Right cardiac atrium (tissue), 5 donors: Measurements from ENCODE around the gene CALCOCO2. TPM values are rescaled to one million over a fixed set of nuclear protein-coding genes. Genes with fewer than 3 reads are reported as not detected.
A peak's percentile ranks its signal among the peaks of the same experiment; 100 is the strongest.
"Not testable (repeated sequence)": the region's sequence is repeated elsewhere in the genome, so short reads cannot be mapped to it uniquely, and the experiment has no call there.

Experiments
- ATAC-seq, 2 donors: fragments of 200-7000 bp; cut with Tn5 transposase; one replicate each; pipeline versions ENCODE4 v1.8.0 to v1.9.1; 2020; ENCODE audit warnings: moderate library complexity in 2 of 2, mild to moderate bottlenecking in 1 of 2
- DNase-seq, 3 donors: peaks; one replicate each; pipeline ENCODE4 v3.0.0-alpha.2; 2020
- H3K27ac ChIP-seq: one replicate; pipeline ENCODE4 v1.5.1; 2013; ENCODE audit warnings: mild to moderate bottlenecking, low read length, control low read depth, moderate library complexity
- H3K27me3 ChIP-seq: one replicate; pipeline ENCODE4 v1.6.1; 2013; ENCODE audit not compliant: control insufficient read depth, insufficient read depth
- H3K4me1 ChIP-seq: one replicate; pipeline ENCODE4 v1.6.1; 2013; ENCODE audit warnings: low read length; ENCODE audit not compliant: control insufficient read depth, insufficient read depth
- H3K4me3 ChIP-seq: one replicate; pipeline ENCODE4 v1.5.1; 2013; ENCODE audit warnings: low read length, control low read depth
- H3K9me3 ChIP-seq: one replicate; pipeline ENCODE4 v1.6.1; 2013; ENCODE audit warnings: low read length; ENCODE audit not compliant: control insufficient read depth
- WGBS: extraction: QIAGEN DNeasy Blood & Tissue Kit; methylation state at CpG from one replicate; pipeline ENCODE4 v1.1.7; 2013; 5-methylcytosine and 5-hydroxymethylcytosine counted together
- intact Hi-C, 4 donors: fragments of 100-400 bp; cut with DNase I; formaldehyde crosslinking; loops; one replicate each; pipeline versions ENCODE4 v1.11.0 to v1.14.0; 2022 to 2023
- polyA plus RNA-seq: library from polyadenylated mRNA; stranded (reverse); fragments of 200-250 nt; gene quantifications from one replicate; pipeline ENCODE4 v1.2.3, GENCODE V29; 2013
- total RNA-seq, 4 donors: library from RNA; stranded (reverse); fragmentation: NEBNext Ultra II Directional; extraction: Animal tissue kit (Norgen Biotek cat#: 25700); gene quantifications; one replicate each; pipeline ENCODE4 v1.2.1, GENCODE V29; 2021
- donor health status: healthy with polysubstance abuse.
- donor health status: DM: no; HTN: yes; CAD: no.
- donor health status: DM: no; HTN: no; CAD: no.
- donor health status: DM: no; HTN: yes; CAD: no; lungs with severe emphysema.
- donor health status: DM: yes; HTN: yes; CAD: no.

CALCOCO2 gene
- total and polyA plus RNA-seq, 5 donors = 131 to 298 (median 272) TPM

- H3K4me3 ChIP-seq, ATAC-seq, H3K27me3 ChIP-seq, DNase-seq, H3K9me3 ChIP-seq, intact Hi-C loops, H3K27ac ChIP-seq, H3K4me1 ChIP-seq: not testable (repeated sequence)
- 78% methylated on average over 6 of the region's 6 CpGs for WGBS
These were observed 9.9 kb upstream of the CALCOCO2 start for GRCh38 chr17:48820936-48821335.

DNA sequence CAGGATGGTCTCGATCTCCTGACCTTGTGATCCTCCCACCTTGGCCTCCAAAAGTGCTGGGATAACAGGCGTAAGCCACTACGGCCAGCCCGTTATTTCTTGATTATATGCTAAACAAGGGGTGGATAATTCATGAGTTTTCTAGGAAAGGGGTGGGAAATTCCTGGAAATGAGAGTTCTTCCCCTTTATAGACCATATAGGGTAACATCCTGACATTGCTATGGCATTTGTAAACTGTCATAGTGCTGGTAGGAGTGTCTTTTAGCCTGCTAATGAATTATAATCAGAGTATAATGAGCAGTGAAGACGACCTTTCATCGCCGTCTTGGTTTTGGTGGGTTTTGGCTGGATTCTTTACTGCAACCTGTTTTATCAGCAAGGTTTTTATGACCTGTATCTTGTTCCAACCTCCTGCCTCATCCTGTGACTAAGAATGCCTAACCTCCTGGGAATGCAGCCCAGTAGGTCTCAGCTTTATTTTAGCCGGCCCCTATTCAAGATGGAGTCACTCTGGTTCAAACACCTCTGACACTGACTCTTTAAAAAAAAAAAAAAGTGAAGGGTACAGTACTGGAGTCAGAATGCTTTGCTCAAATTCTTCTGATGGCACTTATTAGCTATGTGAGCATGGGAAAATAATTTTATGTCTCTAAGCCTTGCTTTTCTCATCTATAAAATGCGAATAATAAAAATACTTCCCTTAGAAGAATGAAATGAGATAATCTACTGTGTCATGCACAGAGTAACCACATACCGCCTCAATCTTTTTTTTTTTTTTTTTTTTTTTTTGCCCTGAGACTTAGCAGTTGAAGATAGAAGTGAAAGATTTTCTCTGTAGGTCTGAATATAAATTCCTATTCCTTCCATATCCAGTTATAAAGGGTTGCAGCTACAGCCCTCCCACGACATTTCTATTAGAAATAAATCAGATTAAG is 5.1 kb upstream of the CALCOCO2 start:
- Histone ChIP-seq H3K27ac (no peak overlapping the region), H3K4me3 (no peak overlapping the region), H3K9me3 (no peaks in the 10 kb centered on the region), H3K4me1 (no peaks in the 10 kb centered on the region), H3K27me3 (no peaks in the 10 kb centered on the region)
- no peak for ATAC-seq
- no peak for DNase-seq
- WGBS = 75% methylated on average over 11 of the region's 11 CpGs
- intact Hi-C loops = no loop called here

DNA sequence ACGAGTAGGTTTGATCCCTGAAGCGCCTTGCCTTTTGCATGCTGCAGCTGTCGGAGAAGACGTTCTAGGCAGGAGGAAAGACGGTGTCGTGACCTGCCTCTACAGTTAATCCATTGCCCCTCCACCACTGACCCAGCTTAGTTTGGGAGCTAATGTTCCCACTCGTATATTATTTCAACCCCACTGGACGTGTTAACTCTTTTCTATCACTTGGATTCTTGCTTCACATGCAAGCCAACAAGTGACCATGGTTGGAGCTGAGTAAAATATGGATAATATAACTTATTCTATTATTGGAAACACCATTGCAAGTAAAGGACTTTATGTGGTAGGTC is 681 bp downstream of the CALCOCO2 start:
- peaks cover 20% of the 10 kb centered on the region for H3K4me1 ChIP-seq
- ATAC-seq (no peak), DNase-seq (no peak)
- peak overlapping the region; percentile 83 for H3K4me3 ChIP-seq
- intact Hi-C loops = no loop called here
- no peaks in the 10 kb centered on the region for H3K27me3 ChIP-seq
- peak overlapping the region; percentile 97 for H3K27ac ChIP-seq
- no peaks in the 10 kb centered on the region for H3K9me3 ChIP-seq
- WGBS = 1% methylated on average over 8 of the region's 8 CpGs

DNA sequence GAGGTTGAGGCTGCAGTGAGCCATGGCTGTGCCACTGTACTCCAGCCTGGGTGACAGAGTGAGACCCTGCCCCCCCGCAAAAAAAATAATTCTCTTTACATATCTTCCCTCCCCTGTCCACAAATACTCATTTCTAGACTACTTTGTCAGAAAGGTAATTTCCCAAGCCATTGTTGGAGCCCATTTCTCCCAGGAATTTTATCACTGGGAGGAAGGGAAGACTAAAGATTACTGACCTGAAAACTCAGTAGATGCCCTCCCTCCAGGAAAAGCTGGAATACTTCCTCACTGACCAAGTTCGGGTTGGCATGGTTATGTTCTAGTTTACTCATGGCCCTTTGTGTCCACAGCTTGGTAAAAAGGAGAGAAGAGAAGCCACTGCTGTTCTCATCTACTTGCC is 4.1 kb downstream of the CALCOCO2 start:
- 72% methylated on average over 2 of the region's 2 CpGs for whole genome bisulfite sequencing
- peak overlapping the region; percentile 67 for H3K27ac ChIP-seq
- peaks cover 23% of the 10 kb centered on the region for H3K4me1 ChIP-seq
- no peaks in the 10 kb centered on the region for H3K9me3 ChIP-seq
- H3K4me3 ChIP-seq = no peak overlapping the region
- H3K27me3 ChIP-seq = no peaks in the 10 kb centered on the region
- ATAC-seq (no peak), DNase-seq (no peak)
- intact Hi-C loops = no loop called here

DNA sequence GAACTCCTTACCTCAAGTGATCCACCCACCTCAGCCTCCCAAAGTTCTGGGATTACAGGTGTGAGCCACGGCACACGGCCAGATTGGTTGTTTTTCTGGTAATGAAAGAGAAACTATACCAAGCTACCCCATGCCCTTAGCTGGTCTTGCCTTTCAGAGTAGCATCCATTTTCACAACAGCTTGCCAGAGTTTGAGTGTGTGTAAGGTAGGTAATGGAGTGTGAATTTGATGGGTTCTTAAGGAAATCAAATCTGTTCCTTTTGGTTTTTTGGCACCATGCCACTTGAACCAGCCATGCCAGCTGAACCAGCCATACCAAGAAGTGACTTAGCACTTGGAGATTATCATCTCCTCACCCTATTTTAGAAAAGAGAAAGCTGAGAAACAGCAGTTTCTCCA is 5.1 kb downstream of the CALCOCO2 start:
- peak overlapping the region; percentile 40 for H3K27ac ChIP-seq
- H3K9me3 ChIP-seq = no peaks in the 10 kb centered on the region
- ATAC-seq (no peak), DNase-seq (no peak)
- H3K4me1 ChIP-seq = peaks cover 24% of the 10 kb centered on the region
- H3K27me3 ChIP-seq = no peaks in the 10 kb centered on the region
- 96% methylated on average over 2 of the region's 2 CpGs for WGBS
- intact Hi-C loops = no loop called here
- no peak overlapping the region for H3K4me3 ChIP-seq

DNA sequence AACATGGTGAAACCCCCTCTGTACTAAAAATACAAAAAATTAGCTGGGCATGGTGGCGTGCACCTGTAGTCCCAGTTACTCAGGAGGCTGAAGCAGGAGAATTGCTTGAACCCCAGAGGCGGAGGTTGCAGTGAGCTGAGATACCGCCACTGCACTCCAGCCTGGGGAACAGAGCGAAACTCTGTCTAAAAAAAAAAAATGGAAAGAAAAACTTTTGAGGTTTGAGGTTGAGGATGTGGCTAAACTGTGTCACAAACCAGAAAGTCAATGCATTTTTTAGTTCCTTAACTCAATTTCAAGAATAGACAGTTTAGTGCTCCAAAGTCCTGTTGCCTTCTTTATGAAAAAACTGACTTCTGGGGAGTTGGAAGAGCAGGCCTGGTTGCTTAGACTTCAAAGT is 6.6 kb downstream of the CALCOCO2 start:
- H3K27me3 ChIP-seq, H3K4me3 ChIP-seq, intact Hi-C loops, ATAC-seq, DNase-seq, H3K9me3 ChIP-seq, H3K27ac ChIP-seq: not testable (repeated sequence)
- H3K4me1 ChIP-seq = peaks cover 18% of the 10 kb centered on the region
- WGBS = 85% methylated on average over 4 of the region's 4 CpGs

- intact Hi-C loops = no loop called here
- Histone ChIP-seq H3K27ac (peak overlapping the region; percentile 29), H3K9me3 (no peaks in the 10 kb centered on the region), H3K4me1 (peaks cover 7% of the 10 kb centered on the region), H3K27me3 (no peaks in the 10 kb centered on the region), H3K4me3 (no peak overlapping the region)
- ATAC-seq (no peak), DNase-seq (no peak)
- 33% methylated on average over 3 of the region's 3 CpGs for WGBS
These were observed 9.6 kb downstream of the CALCOCO2 start for GRCh38 chr17:48840441-48840840.

DNA sequence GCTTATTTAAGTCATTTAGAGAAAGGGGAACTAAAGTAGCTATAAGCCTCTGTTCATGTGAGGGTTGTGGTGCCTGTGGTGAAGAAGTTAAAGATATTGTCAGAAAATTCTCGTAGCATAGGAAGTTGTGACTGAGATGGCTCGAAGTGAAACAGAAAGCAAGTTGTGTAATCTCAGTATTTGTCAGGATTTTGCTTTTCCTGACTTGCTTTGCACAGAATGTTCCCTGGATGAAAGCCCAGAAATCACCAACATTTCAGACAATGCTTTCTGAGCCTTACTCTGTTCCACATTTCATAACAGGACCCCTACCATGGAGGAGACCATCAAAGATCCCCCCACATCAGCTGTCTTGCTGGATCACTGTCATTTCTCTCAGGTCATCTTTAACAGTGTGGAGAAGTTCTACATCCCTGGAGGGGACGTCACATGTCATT is 10.6 kb downstream of the CALCOCO2 start:
- H3K27me3 ChIP-seq = no peaks in the 10 kb centered on the region
- H3K27ac ChIP-seq = peak overlapping the region; percentile 100
- intact Hi-C loops = no loop called here
- ATAC-seq = peak; percentile 80 to 85
- peak overlapping the region; percentile 63 for H3K4me3 ChIP-seq
- WGBS = 7% methylated on average over 3 of the region's 3 CpGs
- peaks cover 4% of the 10 kb centered on the region for H3K4me1 ChIP-seq
- DNase-seq = no peak
- H3K9me3 ChIP-seq = no peaks in the 10 kb centered on the region

- DNase-seq (no peak), ATAC-seq (no peak)
- H3K27me3 ChIP-seq = no peaks in the 10 kb centered on the region
- intact Hi-C loops = no loop called here
- peak overlapping the region; percentile 87 for H3K27ac ChIP-seq
- H3K9me3 ChIP-seq = no peaks in the 10 kb centered on the region
- peaks cover 4% of the 10 kb centered on the region for H3K4me1 ChIP-seq
- H3K4me3 ChIP-seq = no peak overlapping the region
- 80% methylated on average over 3 of the region's 3 CpGs for WGBS
These were observed 11.9 kb downstream of the CALCOCO2 start for GRCh38 chr17:48842746-48843145.

- intact Hi-C loops = no loop called here
- Histone ChIP-seq H3K27me3 (no peaks in the 10 kb centered on the region), H3K4me1 (peaks cover 4% of the 10 kb centered on the region), H3K9me3 (no peaks in the 10 kb centered on the region), H3K4me3 (no peak overlapping the region), H3K27ac (peak overlapping the region; percentile 21)
- WGBS = 60% methylated on average over 6 of the region's 6 CpGs
- no peak for DNase-seq
- peak; percentile 20 to 54 for ATAC-seq
These were observed 12.5 kb downstream of the CALCOCO2 start for GRCh38 chr17:48843187-48843900.

DNA sequence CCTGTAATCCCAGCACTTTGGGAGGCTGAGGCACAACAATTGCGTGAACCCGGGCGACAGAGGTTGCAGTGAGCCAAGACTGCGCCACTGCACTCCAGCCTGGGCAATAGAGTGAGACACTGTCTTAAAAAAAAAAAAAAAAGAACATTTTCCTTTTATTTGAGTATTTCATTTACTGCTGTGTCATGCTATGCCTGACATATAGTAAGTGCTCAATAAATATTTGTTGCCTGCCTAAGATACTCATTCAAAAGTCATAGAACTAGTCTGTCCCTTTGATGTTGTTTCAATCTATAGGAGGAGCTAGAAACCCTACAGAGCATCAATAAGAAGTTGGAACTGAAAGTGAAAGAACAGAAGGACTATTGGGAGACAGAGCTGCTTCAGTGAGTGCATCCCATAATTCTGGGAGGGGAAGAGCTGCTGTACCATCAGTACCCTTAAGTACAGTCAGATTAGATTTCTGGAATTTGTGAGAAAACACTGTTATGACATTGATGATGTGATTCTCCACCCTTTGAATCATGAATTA is 20.0 kb downstream of the CALCOCO2 start:
- Histone ChIP-seq H3K4me1 (no peaks in the 10 kb centered on the region), H3K27me3 (no peaks in the 10 kb centered on the region), H3K9me3 (no peaks in the 10 kb centered on the region), H3K27ac (no peak overlapping the region), H3K4me3 (no peak overlapping the region)
- intact Hi-C loops = no loop called here
- ATAC-seq = no peak
- 98% methylated on average over 4 of the region's 4 CpGs for WGBS
- no peak for DNase-seq
